Measurements from ENCODE around the gene TCN2.
A peak's percentile ranks its signal among the peaks of the same experiment; 100 is the strongest.

Gene TCN2

GRCh38 chr22:30635273-30636225 lies 28.6 kb downstream of the TCN2 start, which contains the start of gene SLC35E4:
TSS of gene SLC35E4 (plus strand) at chr22:30635781. CDS start at chr22:30636451, 670 bp downstream.
- DNase-seq (ENCODE audit: insufficient read length, low spot score): peak; percentile 76
- FAIRE-seq: no peak
- peak; percentile 77 for TF ChIP-seq POLR2A (IDR thresholded peaks at IDR 0.05; ENCODE audit: low read depth, low read length)

- TF ChIP-seq POLR2A (IDR thresholded peaks at IDR 0.05; ENCODE audit: low read depth, low read length): no peak
- no peak for DNase-seq (ENCODE audit: insufficient read length, low spot score)
- FAIRE-seq: no peak
Measured at GRCh38 chr22:30636226-30637077, 29.5 kb downstream of the TCN2 start.

DNA sequence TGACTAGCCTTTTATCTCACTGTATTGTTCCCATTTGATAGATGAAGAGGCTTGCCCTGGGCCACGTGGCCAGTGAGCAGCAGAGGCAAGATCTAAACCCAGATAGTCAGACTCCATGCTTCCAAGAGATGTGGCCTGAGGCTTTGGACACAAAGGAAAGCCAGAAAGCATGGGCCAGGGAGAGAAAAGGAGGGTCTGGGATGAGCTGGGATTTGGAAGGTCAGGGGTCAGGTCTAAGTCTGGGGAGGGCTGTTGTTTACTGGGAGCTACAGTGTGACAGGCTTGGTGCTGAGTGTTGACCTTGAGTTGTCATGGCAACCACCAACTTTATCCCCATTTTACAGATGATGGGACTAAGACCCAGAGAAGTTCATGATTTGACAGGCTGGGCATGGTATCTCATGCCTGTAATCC lies 30.7 kb downstream of the TCN2 start:
- FAIRE-seq (no peak), DNase-seq (ENCODE audit: insufficient read length, low spot score) (no peak)
- no peak for TF ChIP-seq POLR2A (IDR thresholded peaks at IDR 0.05; ENCODE audit: low read depth, low read length)

- FAIRE-seq (no peak), DNase-seq (ENCODE audit: insufficient read length, low spot score) (no peak)
- no peak for TF ChIP-seq POLR2A (IDR thresholded peaks at IDR 0.05; ENCODE audit: low read depth, low read length)
Measured at GRCh38 chr22:30640361-30640760, 33.4 kb downstream of the TCN2 start.

DNA sequence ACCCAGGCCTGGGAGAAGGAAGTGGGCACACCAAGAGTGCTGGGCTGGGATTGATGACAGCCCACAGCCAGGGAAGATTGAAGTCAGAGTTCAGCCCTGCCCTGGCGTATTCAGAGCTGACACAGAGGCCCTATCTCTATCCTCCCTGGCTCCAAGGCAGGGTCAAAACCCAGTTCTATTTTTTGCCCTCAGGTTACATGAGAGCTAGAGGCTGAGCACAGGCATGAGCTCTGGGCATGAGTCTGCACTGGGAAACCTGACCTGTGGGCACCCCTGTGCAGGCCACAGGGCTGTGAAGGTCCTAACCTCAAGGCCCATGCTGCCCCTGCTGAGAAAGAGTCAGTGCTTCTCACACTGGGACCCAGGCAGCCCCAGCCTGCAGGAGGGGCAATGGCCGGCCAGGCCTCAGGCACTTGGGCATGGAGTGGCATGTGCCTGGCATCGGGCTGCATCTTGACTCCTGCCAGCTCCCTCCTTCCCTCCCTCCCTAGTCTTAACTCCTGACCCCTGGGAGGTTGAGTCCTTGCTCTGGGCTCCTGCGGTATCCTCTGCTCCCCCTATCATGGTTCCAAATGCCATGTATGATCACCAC lies 34.0 kb downstream of the TCN2 start:
- DNase-seq (ENCODE audit: insufficient read length, low spot score) (no peak), FAIRE-seq (no peak)
- TF ChIP-seq POLR2A (IDR thresholded peaks at IDR 0.05; ENCODE audit: low read depth, low read length): no peak

- FAIRE-seq (no peak), DNase-seq (ENCODE audit: insufficient read length, low spot score) (no peak)
- TF ChIP-seq POLR2A (IDR thresholded peaks at IDR 0.05; ENCODE audit: low read depth, low read length): no peak
Measured at GRCh38 chr22:30643055-30643875, 36.3 kb downstream of the TCN2 start.

GRCh38 chr22:30646518-30647160 lies 39.7 kb downstream of the TCN2 start:
- DNase-seq (ENCODE audit: insufficient read length, low spot score) (no peak), FAIRE-seq (no peak)
- no peak for TF ChIP-seq POLR2A (IDR thresholded peaks at IDR 0.05; ENCODE audit: low read depth, low read length)

GRCh38 chr22:30647536-30647935 lies 40.6 kb downstream of the TCN2 start:
- TF ChIP-seq POLR2A (IDR thresholded peaks at IDR 0.05; ENCODE audit: low read depth, low read length): no peak
- DNase-seq (ENCODE audit: insufficient read length, low spot score) (no peak), FAIRE-seq (no peak)

DNA sequence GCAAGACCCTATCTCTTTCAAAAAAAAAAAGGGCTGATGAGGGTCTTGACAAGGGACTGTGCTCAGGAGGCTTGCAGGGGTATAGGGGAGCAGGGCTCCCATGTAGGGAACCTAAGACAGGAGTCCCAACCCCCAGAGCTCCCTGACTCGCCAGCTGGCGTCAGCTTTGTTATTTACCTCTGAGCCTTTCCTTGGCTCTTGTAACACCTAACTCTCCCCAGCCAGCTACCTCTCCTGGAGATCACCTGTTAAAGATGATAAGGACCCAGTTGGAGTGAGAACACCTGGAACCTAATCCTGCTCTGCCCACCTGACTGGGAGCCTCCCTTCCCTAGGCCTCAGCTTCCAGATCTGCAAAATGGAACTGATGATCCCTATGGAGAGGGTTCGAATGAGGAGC lies 41.9 kb downstream of the TCN2 start:
- TF ChIP-seq POLR2A (IDR thresholded peaks at IDR 0.05; ENCODE audit: low read depth, low read length): no peak
- no peak for FAIRE-seq
- DNase-seq (ENCODE audit: insufficient read length, low spot score): no peak

GRCh38 chr22:30649430-30650007 lies 42.5 kb downstream of the TCN2 start:
- FAIRE-seq (peak; percentile 88), DNase-seq (ENCODE audit: insufficient read length, low spot score) (peak; percentile 90)
- TF ChIP-seq POLR2A (IDR thresholded peaks at IDR 0.05; ENCODE audit: low read depth, low read length): no peak

DNA sequence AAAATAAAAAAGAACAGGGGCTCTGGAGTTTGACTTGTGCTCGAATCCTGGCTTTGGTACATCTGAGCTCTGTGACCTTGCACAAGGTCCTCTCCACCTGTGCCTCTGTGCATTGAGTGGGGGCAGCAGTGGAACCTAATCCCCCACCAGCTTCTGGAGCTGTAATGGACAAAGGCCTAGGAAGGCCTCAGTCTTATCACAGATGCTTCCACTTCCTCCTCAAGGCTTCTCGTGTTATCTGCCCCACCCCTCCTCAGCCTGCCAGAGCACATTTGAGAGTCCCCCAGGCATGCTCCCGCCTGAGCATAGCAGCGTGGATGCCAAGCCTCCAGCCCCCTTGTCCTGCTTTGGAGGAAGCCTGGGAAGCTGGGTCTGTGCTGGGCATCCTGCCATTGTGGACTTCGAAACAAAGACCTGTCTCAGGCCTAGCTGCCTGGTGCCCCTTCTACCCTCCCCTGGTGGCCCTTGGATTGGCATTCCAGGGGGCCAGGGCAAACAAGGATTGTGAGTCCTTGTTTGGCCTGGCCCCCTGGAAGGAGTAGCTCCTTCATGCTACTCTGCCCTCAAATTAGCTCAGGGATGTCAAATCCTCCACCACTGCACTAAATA lies 43.6 kb downstream of the TCN2 start:
- DNase-seq (ENCODE audit: insufficient read length, low spot score) (no peak), FAIRE-seq (no peak)
- TF ChIP-seq POLR2A (IDR thresholded peaks at IDR 0.05; ENCODE audit: low read depth, low read length): no peak

DNA sequence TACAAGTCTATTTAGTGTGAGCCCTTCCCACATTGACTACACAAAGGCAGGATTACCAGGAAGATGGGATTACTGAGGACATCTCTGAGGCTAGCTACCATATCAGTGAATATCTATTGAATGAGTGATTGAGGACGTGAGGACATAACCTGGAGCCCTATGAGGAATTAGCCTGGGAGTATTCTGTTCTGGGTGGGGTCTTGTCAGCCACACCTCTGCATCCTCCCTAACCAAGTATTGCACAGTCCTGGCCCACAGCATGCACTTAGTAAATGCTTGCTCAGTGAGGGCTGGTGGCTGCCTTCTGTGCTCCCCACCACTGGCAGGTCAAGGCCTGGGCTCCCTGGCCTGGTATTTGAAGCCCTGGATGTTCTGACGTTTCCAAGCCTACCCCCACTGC lies 45.9 kb downstream of the TCN2 start:
- DNase-seq (ENCODE audit: insufficient read length, low spot score) (no peak), FAIRE-seq (no peak)
- no peak for TF ChIP-seq POLR2A (IDR thresholded peaks at IDR 0.05; ENCODE audit: low read depth, low read length)
